Measurements from ENCODE around the gene NAA38. TPM values are rescaled to one million over a fixed set of nuclear protein-coding genes. Genes with fewer than 3 reads are reported as not detected.

The NAA38 gene
- total RNA-seq, 1 donor from 2014 or later, result 60.2 TPM

DNA sequence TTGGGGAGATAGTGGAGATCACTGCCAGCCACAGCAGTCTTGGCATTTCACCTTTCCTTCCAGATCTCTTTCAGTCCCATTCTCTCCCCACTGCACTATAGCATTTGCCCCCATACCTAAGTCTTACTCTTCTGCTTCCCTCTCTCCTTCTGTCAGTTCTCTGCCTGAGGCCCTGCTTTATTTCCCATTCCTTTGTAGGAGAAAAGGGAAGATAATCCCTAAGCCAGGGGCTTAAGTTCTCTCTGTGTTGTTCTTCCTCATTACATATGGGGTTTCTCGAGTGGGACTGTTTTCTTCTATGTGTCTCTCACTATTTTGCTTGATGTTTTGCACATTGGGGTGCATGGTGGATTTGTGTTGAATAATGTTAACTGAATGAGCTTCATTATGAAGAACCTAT is 16.9 kb downstream of the NAA38 start:
- H3K9ac ChIP-seq (ENCODE audit: low read length), result peak overlapping the region; percentile 100
- H3K27me3 ChIP-seq (ENCODE audit: insufficient read depth, low read length), result no peaks in the 10 kb centered on the region
- H4K20me1 ChIP-seq (ENCODE audit: insufficient read depth, low read length), result peaks cover 40% of the 10 kb centered on the region
- Mint-ChIP-seq H3K9me3 (ENCODE audit: unreplicated experiment) (no peaks in the 10 kb centered on the region), H3K27ac (ENCODE audit: unreplicated experiment) (peak overlapping the region; percentile 100), H3K4me3 (ENCODE audit: unreplicated experiment) (peak overlapping the region; percentile 86), H3K27me3 (ENCODE audit: low read depth, unreplicated experiment) (no peaks in the 10 kb centered on the region), H3K36me3 (ENCODE audit: low read depth, unreplicated experiment) (peaks cover 4% of the 10 kb centered on the region), H3K4me1 (ENCODE audit: low read depth, unreplicated experiment) (peaks cover 39% of the 10 kb centered on the region)
- peaks cover 43% of the 10 kb centered on the region for H3K79me2 ChIP-seq (ENCODE audit: insufficient read depth, low read length)
- H3K4me1 ChIP-seq (ENCODE audit: insufficient read depth, low read length), result peaks cover 61% of the 10 kb centered on the region
- no peak for TF ChIP-seq EZH2 (IDR thresholded peaks at IDR 0.05; ENCODE audit: insufficient read depth, low read length)
- TF ChIP-seq, protein P1, sequence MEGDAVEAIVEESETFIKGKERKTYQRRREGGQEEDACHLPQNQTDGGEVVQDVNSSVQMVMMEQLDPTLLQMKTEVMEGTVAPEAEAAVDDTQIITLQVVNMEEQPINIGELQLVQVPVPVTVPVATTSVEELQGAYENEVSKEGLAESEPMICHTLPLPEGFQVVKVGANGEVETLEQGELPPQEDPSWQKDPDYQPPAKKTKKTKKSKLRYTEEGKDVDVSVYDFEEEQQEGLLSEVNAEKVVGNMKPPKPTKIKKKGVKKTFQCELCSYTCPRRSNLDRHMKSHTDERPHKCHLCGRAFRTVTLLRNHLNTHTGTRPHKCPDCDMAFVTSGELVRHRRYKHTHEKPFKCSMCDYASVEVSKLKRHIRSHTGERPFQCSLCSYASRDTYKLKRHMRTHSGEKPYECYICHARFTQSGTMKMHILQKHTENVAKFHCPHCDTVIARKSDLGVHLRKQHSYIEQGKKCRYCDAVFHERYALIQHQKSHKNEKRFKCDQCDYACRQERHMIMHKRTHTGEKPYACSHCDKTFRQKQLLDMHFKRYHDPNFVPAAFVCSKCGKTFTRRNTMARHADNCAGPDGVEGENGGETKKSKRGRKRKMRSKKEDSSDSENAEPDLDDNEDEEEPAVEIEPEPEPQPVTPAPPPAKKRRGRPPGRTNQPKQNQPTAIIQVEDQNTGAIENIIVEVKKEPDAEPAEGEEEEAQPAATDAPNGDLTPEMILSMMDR (IDR thresholded peaks at IDR 0.05; ENCODE audit: insufficient read depth, low read depth, low read length), result no peak
- no peak overlapping the region for H2AFZ ChIP-seq (ENCODE audit: low read depth, low read length)
- DNase-seq (ENCODE audit: low read depth) (no peak), FAIRE-seq (no peak)
- no peak overlapping the region for H3K4me3 ChIP-seq (ENCODE audit: insufficient read depth, low read depth, low read length)
- no peaks in the 10 kb centered on the region for H3K9me3 ChIP-seq (ENCODE audit: insufficient read depth, low read depth, low read length)
- H3K27ac ChIP-seq (ENCODE audit: low read depth, low read length), result peak overlapping the region; percentile 100
- H3K4me2 ChIP-seq (ENCODE audit: low read length), result peak overlapping the region; percentile 99
- H3K36me3 ChIP-seq (ENCODE audit: insufficient read depth, low read length), result no peaks in the 10 kb centered on the region

- H3K9me3 Mint-ChIP-seq (ENCODE audit: unreplicated experiment), result no peaks in the 10 kb centered on the region
- H4K20me1 ChIP-seq (ENCODE audit: insufficient read depth, low read length), result peaks cover 35% of the 10 kb centered on the region
- no peak overlapping the region for H3K4me3 ChIP-seq (ENCODE audit: insufficient read depth, low read depth, low read length)
- no peaks in the 10 kb centered on the region for H3K27me3 ChIP-seq (ENCODE audit: insufficient read depth, low read length)
- H3K4me2 ChIP-seq (ENCODE audit: low read length), result no peak overlapping the region
- DNase-seq (ENCODE audit: low read depth) (peak; percentile 21), FAIRE-seq (no peak)
- peak overlapping the region; percentile 86 for H3K4me3 Mint-ChIP-seq (ENCODE audit: unreplicated experiment)
- peak overlapping the region; percentile 100 for H3K9ac ChIP-seq (ENCODE audit: low read length)
- H3K27me3 Mint-ChIP-seq (ENCODE audit: low read depth, unreplicated experiment), result no peaks in the 10 kb centered on the region
- no peak overlapping the region for H3K27ac ChIP-seq (ENCODE audit: low read depth, low read length)
- H3K27ac Mint-ChIP-seq (ENCODE audit: unreplicated experiment), result peak overlapping the region; percentile 100
- no peak for TF ChIP-seq EZH2 (IDR thresholded peaks at IDR 0.05; ENCODE audit: insufficient read depth, low read length)
- TF ChIP-seq, protein P1 (IDR thresholded peaks at IDR 0.05; ENCODE audit: insufficient read depth, low read depth, low read length), result no peak
- H3K9me3 ChIP-seq (ENCODE audit: insufficient read depth, low read depth, low read length), result no peaks in the 10 kb centered on the region
- H2AFZ ChIP-seq (ENCODE audit: low read depth, low read length), result no peak overlapping the region
- H3K4me1 ChIP-seq (ENCODE audit: insufficient read depth, low read length), result peaks cover 55% of the 10 kb centered on the region
- peaks cover 4% of the 10 kb centered on the region for H3K36me3 Mint-ChIP-seq (ENCODE audit: low read depth, unreplicated experiment)
- H3K4me1 Mint-ChIP-seq (ENCODE audit: low read depth, unreplicated experiment), result peaks cover 39% of the 10 kb centered on the region
- no peaks in the 10 kb centered on the region for H3K36me3 ChIP-seq (ENCODE audit: insufficient read depth, low read length)
- peaks cover 38% of the 10 kb centered on the region for H3K79me2 ChIP-seq (ENCODE audit: insufficient read depth, low read length)
These were observed 17.5 kb downstream of the NAA38 start for GRCh38 chr17:7839876-7840261.

- H3K4me3 Mint-ChIP-seq (ENCODE audit: unreplicated experiment), result peak overlapping the region; percentile 86
These were observed 18.0 kb downstream of the NAA38 start for GRCh38 chr17:7839190-7839875.

More at GRCh38 chr17:7839190-7839875, 18.0 kb downstream of the NAA38 start:
- no peak for DNase-seq (ENCODE audit: low read depth)
- Histone ChIP-seq H2AFZ (ENCODE audit: low read depth, low read length) (no peak overlapping the region), H3K27ac (ENCODE audit: low read depth, low read length) (no peak overlapping the region), H3K36me3 (ENCODE audit: insufficient read depth, low read length) (no peaks in the 10 kb centered on the region), H3K27me3 (ENCODE audit: insufficient read depth, low read length) (no peaks in the 10 kb centered on the region), H3K4me3 (ENCODE audit: insufficient read depth, low read depth, low read length) (peak overlapping the region; percentile 5), H4K20me1 (ENCODE audit: insufficient read depth, low read length) (peaks cover 34% of the 10 kb centered on the region), H3K4me1 (ENCODE audit: insufficient read depth, low read length) (peaks cover 58% of the 10 kb centered on the region), H3K9ac (ENCODE audit: low read length) (peak overlapping the region; percentile 73), H3K4me2 (ENCODE audit: low read length) (peak overlapping the region; percentile 85), H3K9me3 (ENCODE audit: insufficient read depth, low read depth, low read length) (no peaks in the 10 kb centered on the region), H3K79me2 (ENCODE audit: insufficient read depth, low read length) (peaks cover 32% of the 10 kb centered on the region)
- no peaks in the 10 kb centered on the region for H3K27me3 Mint-ChIP-seq (ENCODE audit: low read depth, unreplicated experiment)
- H3K9me3 Mint-ChIP-seq (ENCODE audit: unreplicated experiment), result no peaks in the 10 kb centered on the region
- FAIRE-seq, result no peak
- peak overlapping the region; percentile 100 for H3K27ac Mint-ChIP-seq (ENCODE audit: unreplicated experiment)
- peaks cover 4% of the 10 kb centered on the region for H3K36me3 Mint-ChIP-seq (ENCODE audit: low read depth, unreplicated experiment)
- TF ChIP-seq, protein P1 (IDR thresholded peaks at IDR 0.05; ENCODE audit: insufficient read depth, low read depth, low read length), result no peak
- no peak for TF ChIP-seq EZH2 (IDR thresholded peaks at IDR 0.05; ENCODE audit: insufficient read depth, low read length)
- peaks cover 39% of the 10 kb centered on the region for H3K4me1 Mint-ChIP-seq (ENCODE audit: low read depth, unreplicated experiment)

Data from astrocyte (in vitro differentiated cells and primary cell).